HG03064 (cell line): ENCODE results near the gene ACTN1.

ENCODE experiments used
- ATAC-seq: cut with Tn5 transposase; IDR thresholded peaks from one replicate; pipeline ENCODE4 v1.9.1; 2021; ENCODE audit warnings: low read depth; ENCODE audit not compliant: unreplicated experiment

ACTN1 gene

DNA sequence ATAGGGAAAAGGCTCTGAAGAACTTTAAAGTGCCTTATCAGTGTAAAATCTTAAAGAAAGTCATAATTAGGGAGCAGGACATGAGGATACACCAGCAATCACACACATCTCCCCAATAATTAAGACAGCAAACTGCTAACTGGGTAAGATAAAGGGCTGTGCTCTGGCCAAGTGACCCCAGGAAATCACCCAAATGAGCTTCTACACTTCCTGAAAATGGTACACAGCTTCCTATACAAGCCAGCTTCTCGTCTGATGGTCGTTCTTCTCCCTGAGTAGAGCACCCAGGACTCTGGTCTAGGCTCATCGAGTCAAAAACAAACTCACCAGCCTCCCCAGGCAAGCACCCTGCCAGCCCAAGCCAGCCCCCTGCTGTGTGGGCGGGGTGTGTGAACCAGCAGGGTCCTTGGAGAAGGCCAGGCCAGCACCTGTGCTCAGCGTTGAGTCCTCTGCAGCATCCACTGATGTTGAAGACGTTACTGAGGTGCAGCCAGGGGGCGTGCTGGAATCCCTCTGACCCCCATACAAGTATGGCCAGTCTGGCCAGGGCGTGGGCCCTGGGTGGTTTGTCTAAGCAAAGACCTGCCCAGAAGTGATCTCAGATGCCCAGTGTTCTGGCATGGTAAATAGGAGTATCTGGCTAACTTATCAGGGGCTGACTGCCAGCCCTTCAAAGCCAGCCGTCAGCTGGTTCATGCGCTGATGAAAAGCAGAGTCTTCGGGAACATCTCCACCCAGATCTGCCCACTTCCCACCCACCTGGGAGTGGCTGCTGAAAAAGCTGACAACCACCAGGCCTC, 41.4 kb downstream of the ACTN1 start:
- no peak for ATAC-seq

GRCh38 chr14:68936980-68937379, 42.1 kb downstream of the ACTN1 start:
- no peak for ATAC-seq

- ATAC-seq, result no peak
These were observed 42.6 kb downstream of the ACTN1 start for GRCh38 chr14:68936476-68936875.

DNA sequence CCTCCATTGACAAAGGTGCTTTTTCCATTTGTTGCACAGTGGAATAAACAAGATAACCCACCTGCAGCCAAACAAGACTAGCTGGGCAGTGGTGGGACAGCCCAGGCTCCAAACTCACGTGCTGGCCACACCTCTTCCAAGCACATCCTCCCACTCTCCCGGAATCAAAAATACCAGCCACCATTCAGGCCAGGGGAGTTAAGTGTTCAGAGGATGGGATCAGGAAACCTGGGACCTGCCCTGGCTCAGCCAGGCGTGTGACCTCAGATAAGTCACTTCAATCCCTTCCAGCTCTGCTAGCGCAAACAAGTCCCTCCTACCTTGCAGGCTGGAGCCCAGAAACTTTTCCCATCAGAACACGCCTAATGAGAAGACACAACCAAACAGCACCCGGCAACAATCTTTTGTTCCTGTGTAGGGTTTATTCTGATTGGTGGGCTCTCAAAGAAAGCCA, 43.3 kb downstream of the ACTN1 start:
- ATAC-seq, result no peak

DNA sequence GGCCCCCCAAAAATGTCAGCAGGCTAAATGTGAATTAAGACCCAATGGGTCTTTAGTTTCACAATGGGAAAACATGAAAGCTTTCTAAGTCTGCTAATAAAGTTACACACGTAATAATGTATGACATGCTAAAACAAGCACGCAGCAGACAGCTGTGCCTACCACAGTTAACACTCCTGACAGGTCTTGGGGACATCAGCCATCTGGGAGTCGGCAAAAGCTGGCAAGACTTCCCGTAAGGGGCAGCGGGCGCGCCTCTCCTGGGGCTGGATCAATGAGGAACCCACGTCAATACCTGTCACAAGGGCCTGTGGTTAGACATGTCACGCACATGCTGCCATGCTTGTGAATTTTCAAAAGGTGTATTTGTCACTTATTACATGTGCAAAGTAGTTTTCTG, 45.0 kb downstream of the ACTN1 start:
- no peak for ATAC-seq

- no peak for ATAC-seq
These were observed 46.4 kb downstream of the ACTN1 start for GRCh38 chr14:68932686-68933085.

DNA sequence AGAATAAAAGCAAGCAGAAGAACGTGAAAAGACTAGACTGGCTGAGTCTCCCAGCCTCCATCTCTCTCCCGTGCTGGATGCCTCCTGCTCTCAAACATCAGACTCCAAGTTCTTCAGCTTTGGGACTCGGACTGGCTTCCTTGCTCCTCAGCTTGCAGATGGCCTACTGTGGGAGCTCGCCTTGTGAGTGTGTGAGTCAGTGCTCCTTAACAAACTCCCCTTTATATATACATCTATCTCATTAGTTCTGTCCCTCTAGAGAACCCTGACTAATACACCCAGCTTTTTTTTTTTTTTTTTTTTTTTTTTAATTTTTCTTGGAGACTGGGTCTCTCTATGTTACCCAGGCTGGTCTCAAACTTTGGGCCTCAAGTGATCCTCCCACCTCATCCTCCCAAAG, 46.9 kb downstream of the ACTN1 start:
- no peak for ATAC-seq

DNA sequence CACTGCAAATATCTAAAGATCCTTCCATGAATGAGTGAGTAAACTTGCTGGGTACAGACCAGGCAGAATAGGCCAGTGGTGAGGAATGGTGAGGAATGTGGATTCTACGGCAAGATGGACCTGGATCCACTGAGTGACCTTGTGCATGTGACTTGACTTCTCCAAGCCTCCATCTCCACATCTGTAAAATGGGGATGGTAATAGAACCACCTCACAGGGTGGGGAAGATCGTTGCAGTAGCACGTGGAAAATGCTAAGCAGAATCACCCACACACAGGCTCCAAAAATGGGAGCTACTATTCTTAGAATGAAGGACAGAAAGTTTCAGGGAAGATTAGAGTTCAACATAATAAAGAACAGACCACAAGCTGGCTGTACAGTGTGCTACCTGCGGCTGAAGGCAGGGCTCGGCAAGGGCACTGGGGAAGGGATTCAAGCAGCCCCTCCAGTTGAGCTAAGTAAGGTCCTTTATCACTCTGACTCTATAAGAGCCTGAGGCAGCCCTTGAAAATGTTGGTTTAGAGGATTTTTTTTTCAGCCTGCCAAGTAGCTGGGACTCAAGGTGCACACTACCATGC, 47.5 kb downstream of the ACTN1 start:
- ATAC-seq, result no peak

DNA sequence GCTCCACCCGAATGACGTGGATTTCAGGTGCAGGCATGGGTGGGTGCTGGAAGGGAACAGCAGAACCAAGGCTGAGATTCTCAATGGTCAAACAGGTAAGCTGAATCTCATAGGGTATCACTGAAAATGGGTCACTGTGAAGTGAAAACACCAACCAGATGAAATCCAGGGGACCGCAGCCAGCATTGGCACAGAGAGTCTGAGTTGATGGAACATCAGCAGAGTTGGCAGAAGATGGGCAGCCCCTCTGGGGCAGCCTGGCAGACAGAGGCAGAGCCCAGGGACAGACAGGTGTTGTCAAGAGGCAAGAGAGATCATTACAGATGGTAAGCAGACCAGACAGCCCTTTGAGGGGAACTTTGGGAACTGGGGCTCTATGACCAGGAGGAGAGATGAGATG, 48.0 kb downstream of the ACTN1 start:
- ATAC-seq, result no peak

GRCh38 chr14:68929623-68930307, 49.3 kb downstream of the ACTN1 start:
- no peak for ATAC-seq

DNA sequence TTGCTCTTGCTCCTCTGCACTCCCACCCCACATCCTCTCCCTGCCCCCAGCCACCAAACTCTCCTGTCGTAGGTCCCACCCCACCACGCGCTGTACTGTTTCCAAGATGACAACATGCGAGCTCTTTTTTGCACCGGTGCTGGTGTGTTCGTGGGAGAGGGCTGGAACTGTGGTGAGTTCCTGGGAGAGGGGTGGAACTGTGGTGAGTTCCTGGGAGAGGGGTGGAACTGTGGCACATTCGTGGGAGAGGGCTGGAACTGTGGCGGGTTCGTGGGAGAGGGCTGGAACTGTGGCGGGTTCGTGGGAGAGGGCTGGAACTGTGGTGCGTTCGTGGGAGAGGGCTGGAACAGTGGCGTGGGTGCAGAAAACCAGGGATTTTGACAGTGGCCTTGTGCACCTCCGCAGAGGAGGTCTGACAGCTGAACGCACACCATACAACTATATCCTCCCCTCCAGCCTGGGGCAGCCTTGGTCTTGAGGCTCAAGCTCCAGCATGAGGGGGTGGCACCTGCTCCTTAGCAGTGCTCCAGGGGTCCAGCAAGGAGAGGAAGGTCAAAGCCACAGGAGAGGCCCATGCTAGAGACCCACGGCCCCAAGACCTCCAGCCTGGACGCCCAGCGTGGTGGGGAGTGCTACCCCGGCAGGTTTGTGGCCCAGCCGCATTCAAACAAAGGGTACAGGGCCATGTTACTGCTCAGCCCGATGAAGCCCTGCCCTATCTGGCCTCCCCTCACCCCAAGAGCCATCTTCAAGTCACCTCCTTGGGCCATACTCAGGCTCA, 50.1 kb downstream of the ACTN1 start:
- no peak for ATAC-seq

DNA sequence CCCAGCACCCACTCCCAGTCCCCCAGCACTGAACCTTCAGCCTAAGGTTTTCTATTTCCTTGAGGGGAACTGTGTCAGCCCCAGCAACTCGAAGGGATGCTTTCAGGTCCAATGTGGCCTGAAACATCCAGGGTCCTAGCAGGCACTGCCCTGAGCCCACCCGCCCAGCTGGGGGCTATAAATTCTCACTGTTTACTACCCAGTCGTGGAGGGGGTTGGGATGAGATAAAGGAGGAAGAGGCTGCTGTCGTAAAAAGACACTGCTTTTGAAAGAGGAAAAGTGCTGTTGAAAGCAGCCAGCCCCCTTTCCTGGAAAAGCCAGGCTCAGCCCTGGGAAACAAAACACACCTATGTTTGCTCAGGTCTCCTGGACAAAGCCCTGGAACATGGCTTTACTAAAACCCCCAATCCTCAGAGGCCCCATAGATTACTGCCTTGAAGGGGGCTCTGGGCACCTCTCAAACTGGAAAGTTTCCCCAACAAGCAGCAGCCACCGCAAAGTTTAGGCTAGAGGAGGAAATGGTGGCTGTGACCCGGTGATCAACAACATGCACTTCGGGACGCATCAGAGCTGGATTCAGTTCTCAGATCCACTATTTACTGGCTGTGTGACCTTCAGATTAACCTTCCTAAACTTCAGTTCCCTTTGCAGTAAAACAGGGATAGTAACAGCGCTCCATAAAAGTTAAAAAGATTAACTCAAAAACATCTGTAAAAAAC, 51.0 kb downstream of the ACTN1 start:
- no peak for ATAC-seq

DNA sequence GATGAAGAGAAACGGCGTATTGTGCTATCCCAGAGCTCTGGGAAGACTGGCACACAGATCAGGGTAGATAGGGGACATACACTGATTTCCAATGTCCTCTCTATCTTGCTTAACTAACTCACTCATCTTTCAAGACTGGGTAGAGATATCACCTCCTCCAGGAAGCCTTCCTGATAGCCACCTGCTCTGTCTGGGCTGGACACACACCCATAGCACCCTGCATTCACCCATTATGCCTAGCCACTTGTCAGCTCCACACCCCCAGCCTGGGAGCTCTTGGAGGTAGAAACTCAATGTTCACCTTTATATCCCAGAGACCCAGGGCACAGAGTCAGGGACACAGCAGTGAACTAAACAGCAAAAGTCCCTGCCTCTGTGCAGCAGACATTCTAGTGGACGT, 52.0 kb downstream of the ACTN1 start:
- ATAC-seq, result no peak

GRCh38 chr14:68926236-68926635, 52.9 kb downstream of the ACTN1 start:
- ATAC-seq, result no peak

GRCh38 chr14:68925373-68925772, 53.7 kb downstream of the ACTN1 start:
- no peak for ATAC-seq

- no peak for ATAC-seq
These were observed 54.6 kb downstream of the ACTN1 start for GRCh38 chr14:68924186-68925158.

DNA sequence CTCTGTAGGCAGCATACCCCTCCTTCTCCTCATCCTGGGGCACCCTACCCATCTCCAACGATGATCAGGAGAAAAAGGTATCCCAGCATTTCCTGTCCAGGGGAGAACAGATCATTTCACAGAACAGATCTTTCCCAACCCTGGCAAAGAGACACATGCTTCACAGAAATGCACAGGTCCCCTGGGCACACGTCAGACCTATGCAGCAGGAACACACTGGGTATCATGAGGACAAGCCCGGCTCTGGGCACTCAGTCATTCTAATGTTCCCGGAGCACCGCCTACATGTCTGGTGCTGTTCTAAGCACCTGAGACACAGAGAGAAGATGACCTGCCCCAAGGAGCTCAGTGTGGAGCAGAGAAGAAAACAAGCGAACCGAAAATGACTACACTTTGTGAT, 56.2 kb downstream of the ACTN1 start:
- no peak for ATAC-seq

- no peak for ATAC-seq
These were observed 56.9 kb downstream of the ACTN1 start for GRCh38 chr14:68922201-68922621.

DNA sequence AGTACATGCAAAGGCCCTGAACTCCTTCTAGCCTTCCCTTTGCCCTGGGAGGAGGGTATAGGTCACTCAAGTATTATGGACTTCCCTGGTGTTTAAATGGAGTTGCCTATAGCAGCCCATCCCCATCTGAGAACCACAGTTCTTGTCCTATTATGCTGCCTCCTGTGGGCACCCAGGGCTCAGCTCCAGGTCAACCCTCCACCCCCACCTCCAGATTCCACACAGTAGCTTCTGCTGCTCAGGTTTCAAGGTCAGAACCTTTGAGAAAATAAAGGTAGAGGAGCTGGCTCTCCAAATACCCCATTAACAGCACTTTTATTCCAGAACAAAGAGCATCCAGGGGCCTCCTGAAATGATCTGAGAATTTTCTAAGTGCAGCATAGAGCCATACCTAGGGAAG, 57.4 kb downstream of the ACTN1 start:
- no peak for ATAC-seq
